ENCODE data around the gene PTPRN. TPM values are rescaled to one million over a fixed set of nuclear protein-coding genes. Genes with fewer than 3 reads are reported as not detected.

The PTPRN gene
- total and polyA plus RNA-seq, 8 donors = 6.3 to 220 (median 37.0) TPM

GRCh38 chr2:219269362-219270054 lies 39.7 kb downstream of the PTPRN start:
- no peaks in the 10 kb centered on the region for H3K36me3 ChIP-seq

GRCh38 chr2:219268294-219268693 lies 40.9 kb downstream of the PTPRN start:
- no peaks in the 10 kb centered on the region for H3K27me3 ChIP-seq
- no peak for TF ChIP-seq CTCF (IDR thresholded peaks at IDR 0.05)
- no peaks in the 10 kb centered on the region for H3K9me3 ChIP-seq
- ATAC-seq = no peak
- FAIRE-seq = no peak
- H3K27ac ChIP-seq = no peak overlapping the region
- 85 to 86% methylated on average over 2 of the region's 2 CpGs for WGBS, 2 donors
- no peaks in the 10 kb centered on the region for H3K36me3 ChIP-seq
- no peak overlapping the region for H3K4me3 ChIP-seq
- no peak for DNase-seq
- intact Hi-C loops (cut with DNase I) = no loop called here
- H3K4me1 ChIP-seq = no peaks in the 10 kb centered on the region

More at GRCh38 chr2:219269362-219270054, 39.7 kb downstream of the PTPRN start:
- Histone ChIP-seq H3K4me1 (no peaks in the 10 kb centered on the region), H3K27ac (no peak overlapping the region), H3K9me3 (no peaks in the 10 kb centered on the region), H3K4me3 (no peak overlapping the region), H3K27me3 (no peaks in the 10 kb centered on the region)
- intact Hi-C loops (cut with DNase I) = no loop called here
- DNase-seq = peak; percentile 56 to 76 (median 68)
- FAIRE-seq = no peak
- TF ChIP-seq CTCF (IDR thresholded peaks at IDR 0.05) = no peak
- ATAC-seq = peak; percentile 72 to 91 (median 72)
- WGBS, 2 donors = 33 to 34% methylated on average over 8 of the region's 8 CpGs

GRCh38 chr2:219266886-219267285 lies 42.3 kb downstream of the PTPRN start:
- Histone ChIP-seq H3K4me1 (no peaks in the 10 kb centered on the region), H3K4me3 (no peak overlapping the region), H3K9me3 (no peaks in the 10 kb centered on the region), H3K36me3 (no peaks in the 10 kb centered on the region), H3K27ac (no peak overlapping the region), H3K27me3 (no peaks in the 10 kb centered on the region)
- ATAC-seq (no peak), FAIRE-seq (no peak), DNase-seq (no peak)
- WGBS, 2 donors = 83 to 100% methylated on average over 1 of the region's 1 CpG
- intact Hi-C loops (cut with DNase I) = no loop called here
- no peak for TF ChIP-seq CTCF (IDR thresholded peaks at IDR 0.05)

GRCh38 chr2:219266232-219266631 lies 43.0 kb downstream of the PTPRN start:
- FAIRE-seq = no peak
- no peak for DNase-seq
- Histone ChIP-seq H3K27me3 (no peaks in the 10 kb centered on the region), H3K4me1 (no peaks in the 10 kb centered on the region), H3K4me3 (no peak overlapping the region), H3K9me3 (no peaks in the 10 kb centered on the region), H3K36me3 (no peaks in the 10 kb centered on the region), H3K27ac (no peak overlapping the region)
- WGBS, 2 donors = 76 to 78% methylated on average over 5 of the region's 5 CpGs
- intact Hi-C loops (cut with DNase I) = no loop called here
- no peak for TF ChIP-seq CTCF (IDR thresholded peaks at IDR 0.05)
- no peak for ATAC-seq
